Fibroblast of villous mesenchyme (primary cell): ENCODE results near the gene RSPH9. TPM values are rescaled to one million over a fixed set of nuclear protein-coding genes. Genes with fewer than 3 reads are reported as not detected.

Experiments used
- DNase-seq: peaks from one replicate; pipeline ENCODE4 v3.0.0-alpha.2; 2010; ENCODE audit warnings: low read depth
- H3K4me3 ChIP-seq: 2 replicates; pipeline ENCODE4 v1.5.1; 2011; ENCODE audit warnings: low read depth, mild to moderate bottlenecking, low read length
- total RNA-seq: library from RNA; depleted of rRNA; stranded (reverse); fragments of >200 nt; gene quantifications from 2 replicates; pipeline ENCODE4 v1.2.3, GENCODE V29; 2012
- TF ChIP-seq, protein P1 (sequence below): IDR thresholded peaks from 2 replicates; pipeline ENCODE4 v1.5.1; 2012; ENCODE audit warnings: low read depth, mild to moderate bottlenecking, low read length; ENCODE audit not compliant: insufficient read depth

The RSPH9 gene
- total RNA-seq, 1 donor, result 0.86 TPM

GRCh38 chr6:43673444-43674084, 28.7 kb downstream of the RSPH9 start:
- DNase-seq, result no peak
- TF ChIP-seq, protein P1, sequence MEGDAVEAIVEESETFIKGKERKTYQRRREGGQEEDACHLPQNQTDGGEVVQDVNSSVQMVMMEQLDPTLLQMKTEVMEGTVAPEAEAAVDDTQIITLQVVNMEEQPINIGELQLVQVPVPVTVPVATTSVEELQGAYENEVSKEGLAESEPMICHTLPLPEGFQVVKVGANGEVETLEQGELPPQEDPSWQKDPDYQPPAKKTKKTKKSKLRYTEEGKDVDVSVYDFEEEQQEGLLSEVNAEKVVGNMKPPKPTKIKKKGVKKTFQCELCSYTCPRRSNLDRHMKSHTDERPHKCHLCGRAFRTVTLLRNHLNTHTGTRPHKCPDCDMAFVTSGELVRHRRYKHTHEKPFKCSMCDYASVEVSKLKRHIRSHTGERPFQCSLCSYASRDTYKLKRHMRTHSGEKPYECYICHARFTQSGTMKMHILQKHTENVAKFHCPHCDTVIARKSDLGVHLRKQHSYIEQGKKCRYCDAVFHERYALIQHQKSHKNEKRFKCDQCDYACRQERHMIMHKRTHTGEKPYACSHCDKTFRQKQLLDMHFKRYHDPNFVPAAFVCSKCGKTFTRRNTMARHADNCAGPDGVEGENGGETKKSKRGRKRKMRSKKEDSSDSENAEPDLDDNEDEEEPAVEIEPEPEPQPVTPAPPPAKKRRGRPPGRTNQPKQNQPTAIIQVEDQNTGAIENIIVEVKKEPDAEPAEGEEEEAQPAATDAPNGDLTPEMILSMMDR, result no peak
- no peak overlapping the region for H3K4me3 ChIP-seq

GRCh38 chr6:43674291-43674690, 29.5 kb downstream of the RSPH9 start:
- no peak overlapping the region for H3K4me3 ChIP-seq
- no peak for DNase-seq
- TF ChIP-seq, protein P1, result no peak

GRCh38 chr6:43674921-43675320, 30.1 kb downstream of the RSPH9 start:
- H3K4me3 ChIP-seq, result no peak overlapping the region
- TF ChIP-seq, protein P1, result no peak
- DNase-seq, result no peak

- TF ChIP-seq, protein P1, result no peak
- DNase-seq, result no peak
- no peak overlapping the region for H3K4me3 ChIP-seq
These were observed 32.2 kb downstream of the RSPH9 start for GRCh38 chr6:43676962-43677606.

GRCh38 chr6:43677759-43678158, 32.9 kb downstream of the RSPH9 start:
- H3K4me3 ChIP-seq, result no peak overlapping the region
- TF ChIP-seq, protein P1, result no peak
- DNase-seq, result no peak

DNA sequence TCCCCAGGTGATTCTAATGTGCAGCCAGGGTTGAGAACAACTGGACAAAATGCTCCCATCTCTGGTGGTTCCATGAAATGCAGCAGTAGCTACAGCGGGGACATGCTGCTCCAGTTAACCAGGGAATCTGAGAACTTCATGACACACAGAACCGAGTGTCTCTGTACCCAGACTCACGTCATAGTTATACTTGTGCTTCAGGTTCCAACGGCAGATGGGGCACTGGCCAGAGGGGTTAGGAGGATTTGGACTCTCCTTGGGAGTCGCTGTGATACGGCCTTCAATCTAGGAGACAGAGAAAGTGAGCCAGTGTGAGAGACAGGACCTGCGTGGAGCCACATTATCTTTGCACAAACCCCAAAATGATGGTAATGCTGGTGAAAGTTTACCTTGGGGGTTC, 33.5 kb downstream of the RSPH9 start:
- DNase-seq, result no peak
- TF ChIP-seq, protein P1, result no peak
- H3K4me3 ChIP-seq, result no peak overlapping the region
